ENCODE measurements around the gene SUGCT. TPM values are rescaled to one million over a fixed set of nuclear protein-coding genes. Genes with fewer than 3 reads are reported as not detected.
A peak's percentile ranks its signal among the peaks of the same experiment; 100 is the strongest.

The SUGCT gene
- total RNA-seq, 1 experiment from 2014 or later, result 14.4 TPM

DNA sequence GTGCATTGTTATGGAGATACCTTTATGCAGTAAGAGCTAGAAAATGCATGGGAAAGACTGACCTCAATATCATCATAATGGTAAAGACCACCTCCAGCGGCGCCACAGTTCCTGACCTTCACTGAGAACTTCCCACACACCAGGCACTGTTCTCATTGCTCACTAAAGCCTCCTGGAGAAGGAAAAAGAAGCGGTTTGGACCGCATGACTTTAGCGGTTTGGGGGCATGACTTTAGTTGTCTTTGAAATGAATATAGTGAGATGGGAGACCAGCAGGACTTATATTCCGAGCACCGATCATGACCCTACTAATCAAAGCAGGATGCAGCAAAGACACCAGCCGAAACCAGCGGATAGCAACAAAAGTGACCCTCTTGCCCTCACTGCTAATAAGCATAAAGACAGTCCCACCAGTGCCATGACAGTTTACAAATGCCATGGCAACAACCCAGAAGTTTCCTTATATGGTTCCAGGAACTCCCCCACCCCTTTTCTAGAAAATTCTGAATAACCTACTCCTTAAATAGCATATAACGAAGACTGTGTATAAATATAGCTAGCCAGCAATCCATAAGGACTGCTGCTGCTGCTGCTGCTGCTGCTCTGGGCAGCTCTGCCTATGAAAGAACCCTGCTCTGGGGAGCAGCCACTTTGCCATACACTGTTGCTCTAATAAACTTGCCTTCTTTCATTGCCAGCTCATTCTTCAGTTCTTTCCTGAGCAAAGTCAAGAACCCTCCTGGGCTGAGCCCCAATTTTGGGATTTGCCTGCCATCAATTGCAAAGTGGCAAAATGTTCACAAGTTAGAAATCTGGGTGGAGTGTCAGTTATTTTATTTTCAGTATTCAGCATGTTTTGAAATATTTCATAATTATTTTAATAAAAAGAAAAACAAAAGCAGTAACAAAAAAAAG, 694.1 kb downstream of the SUGCT start:
- DNase-seq (ENCODE audit: low read depth, low spot score), result no peak
- in situ Hi-C loops (cut with HindIII; ENCODE audit: low pct_unique_long_range_greater_than_20kb, low sequenced_read_pairs), result no loop called here

DNA sequence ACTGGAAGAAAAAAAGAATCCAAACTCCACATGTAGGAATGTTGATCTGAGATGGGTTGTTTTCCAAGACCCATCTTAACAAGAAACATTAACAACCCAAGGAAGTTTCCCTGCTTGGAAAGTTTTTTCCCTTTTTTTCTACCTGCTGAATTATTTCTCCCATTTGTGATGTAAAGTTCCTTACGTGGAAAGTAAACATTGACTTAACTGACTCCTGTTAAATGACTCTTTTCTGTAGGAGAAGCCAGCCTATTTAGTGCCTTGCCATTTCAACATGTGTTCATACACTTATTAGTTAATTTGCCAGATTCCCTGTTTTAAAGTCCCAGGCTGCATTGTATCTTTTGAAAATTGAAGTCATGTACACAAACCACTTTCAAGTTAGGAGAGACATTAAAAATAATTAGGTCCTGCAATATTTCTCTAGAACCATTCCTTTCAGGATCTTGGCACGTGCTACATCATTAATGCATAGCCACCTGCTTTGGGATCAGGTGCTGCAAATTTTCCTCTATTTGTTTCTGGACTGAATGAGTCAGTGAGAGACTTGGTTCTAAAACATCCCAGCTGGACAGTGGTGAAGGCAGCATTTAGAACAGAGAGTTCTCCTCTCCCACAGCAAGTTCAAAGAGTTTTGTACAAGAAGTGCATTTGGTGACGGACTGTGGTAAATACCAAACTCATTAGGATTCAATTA, 698.5 kb downstream of the SUGCT start:
- DNase-seq (ENCODE audit: low read depth, low spot score), result no peak
- in situ Hi-C loops (cut with HindIII; ENCODE audit: low pct_unique_long_range_greater_than_20kb, low sequenced_read_pairs), result no loop called here

DNA sequence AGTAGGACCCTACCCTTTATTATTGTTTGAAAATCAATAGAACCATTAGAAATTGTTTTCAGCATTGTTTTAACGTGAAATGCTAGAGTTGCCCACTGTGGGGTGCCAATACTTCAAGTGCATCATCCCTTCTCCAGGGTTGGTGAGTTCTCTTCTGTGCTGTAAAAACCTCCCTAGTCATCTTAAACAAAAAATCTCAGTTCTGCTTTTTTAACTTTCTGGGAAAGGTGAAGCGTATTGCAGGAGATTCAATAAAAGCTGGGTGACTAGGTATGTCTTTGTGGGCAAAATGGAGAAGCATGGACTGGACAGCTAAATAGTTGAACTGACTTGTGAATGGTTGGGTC, 699.1 kb downstream of the SUGCT start:
- DNase-seq (ENCODE audit: low read depth, low spot score), result peak; percentile 15
- in situ Hi-C loops (cut with HindIII; ENCODE audit: low pct_unique_long_range_greater_than_20kb, low sequenced_read_pairs), result no loop called here

GRCh38 chr7:40836218-40836617, 701.4 kb downstream of the SUGCT start:
- in situ Hi-C loops (cut with HindIII; ENCODE audit: low pct_unique_long_range_greater_than_20kb, low sequenced_read_pairs), result no loop called here

GRCh38 chr7:40839881-40840280, 705.1 kb downstream of the SUGCT start:
- in situ Hi-C loops (cut with HindIII; ENCODE audit: low pct_unique_long_range_greater_than_20kb, low sequenced_read_pairs), result no loop called here
- no peak for DNase-seq (ENCODE audit: low read depth, low spot score)

More at GRCh38 chr7:40836218-40836617, 701.4 kb downstream of the SUGCT start:
- no peak for DNase-seq (ENCODE audit: low read depth, low spot score)

DNA sequence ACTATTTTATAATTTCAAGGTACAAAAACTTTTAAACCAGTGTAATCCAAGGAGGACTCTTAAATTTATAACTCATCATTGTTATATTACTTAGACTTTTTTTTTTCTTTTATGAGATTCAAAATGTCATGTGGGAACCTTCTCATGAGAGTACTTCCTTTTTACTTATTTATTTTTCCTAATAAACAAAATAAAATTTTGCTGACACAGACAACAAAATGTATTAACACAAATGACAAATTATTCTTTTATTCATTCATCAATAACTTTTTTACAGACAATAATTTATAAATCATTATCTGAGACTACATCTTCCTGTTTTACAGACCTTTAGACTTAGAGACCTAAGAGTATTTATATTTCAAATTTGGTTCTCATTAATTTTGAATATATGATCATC, 706.2 kb downstream of the SUGCT start:
- DNase-seq (ENCODE audit: low read depth, low spot score), result no peak
- in situ Hi-C loops (cut with HindIII; ENCODE audit: low pct_unique_long_range_greater_than_20kb, low sequenced_read_pairs), result no loop called here

DNA sequence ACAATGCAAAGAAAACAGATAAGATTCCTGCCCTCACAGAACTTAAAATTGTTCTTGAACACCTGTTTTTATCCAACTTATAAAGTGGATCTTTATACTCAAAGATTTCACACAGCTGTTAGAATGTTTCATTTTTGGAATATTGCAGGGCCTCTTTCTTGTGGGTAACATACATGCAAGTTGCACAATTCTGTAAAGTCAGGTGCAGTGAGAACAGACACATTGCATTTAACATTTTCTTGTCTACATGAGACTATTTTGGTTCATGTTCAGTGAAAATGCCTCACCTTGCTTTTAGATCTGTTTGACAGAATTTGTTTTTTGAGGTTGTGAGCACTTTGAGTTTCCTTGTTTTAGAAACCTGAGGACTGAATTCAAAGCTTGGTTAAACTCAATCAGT, 707.8 kb downstream of the SUGCT start:
- in situ Hi-C loops (cut with HindIII; ENCODE audit: low pct_unique_long_range_greater_than_20kb, low sequenced_read_pairs), result no loop called here

DNA sequence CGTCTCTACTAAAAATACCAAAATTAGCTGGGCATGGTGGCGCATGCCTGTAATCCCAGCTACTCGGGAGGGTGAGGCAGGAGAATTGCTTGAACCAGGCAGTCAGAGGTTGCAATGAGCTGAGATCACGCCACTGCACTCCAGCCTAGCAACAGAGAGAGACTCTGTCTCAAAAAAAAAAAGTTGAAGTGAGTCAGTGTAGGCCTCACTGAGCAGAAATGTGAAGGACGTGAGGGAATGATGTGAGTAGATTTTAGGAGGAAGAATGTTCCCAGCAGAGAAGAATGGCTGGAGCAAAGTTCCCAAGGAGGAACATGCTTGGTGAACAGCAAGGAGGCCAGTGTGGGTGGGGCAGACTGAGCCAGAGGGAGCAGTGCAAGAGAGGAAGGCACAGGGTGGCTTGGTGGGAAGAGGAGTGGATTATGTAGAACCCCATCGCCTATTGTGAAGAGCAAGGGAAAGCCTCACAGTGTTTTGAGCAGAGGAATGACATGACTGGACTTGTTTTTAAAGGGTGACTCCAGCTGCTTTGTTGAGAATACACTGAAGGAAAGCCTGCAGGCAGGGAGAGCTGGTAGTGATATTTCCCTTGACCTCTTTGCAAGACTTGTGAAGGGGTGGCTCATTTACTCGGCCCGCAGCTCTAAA, 708.7 kb downstream of the SUGCT start:
- in situ Hi-C loops (cut with HindIII; ENCODE audit: low pct_unique_long_range_greater_than_20kb, low sequenced_read_pairs), result no loop called here
- no peak for DNase-seq (ENCODE audit: low read depth, low spot score)

More for the DNA sequence above, 707.8 kb downstream of the SUGCT start:
- no peak for DNase-seq (ENCODE audit: low read depth, low spot score)

- in situ Hi-C loops (cut with HindIII; ENCODE audit: low pct_unique_long_range_greater_than_20kb, low sequenced_read_pairs), result no loop called here
- no peak for DNase-seq (ENCODE audit: low read depth, low spot score)
These were observed 711.1 kb downstream of the SUGCT start for GRCh38 chr7:40845943-40846342.

GRCh38 chr7:40847921-40848320, 713.1 kb downstream of the SUGCT start:
- in situ Hi-C loops (cut with HindIII; ENCODE audit: low pct_unique_long_range_greater_than_20kb, low sequenced_read_pairs), result no loop called here
- no peak for DNase-seq (ENCODE audit: low read depth, low spot score)

DNA sequence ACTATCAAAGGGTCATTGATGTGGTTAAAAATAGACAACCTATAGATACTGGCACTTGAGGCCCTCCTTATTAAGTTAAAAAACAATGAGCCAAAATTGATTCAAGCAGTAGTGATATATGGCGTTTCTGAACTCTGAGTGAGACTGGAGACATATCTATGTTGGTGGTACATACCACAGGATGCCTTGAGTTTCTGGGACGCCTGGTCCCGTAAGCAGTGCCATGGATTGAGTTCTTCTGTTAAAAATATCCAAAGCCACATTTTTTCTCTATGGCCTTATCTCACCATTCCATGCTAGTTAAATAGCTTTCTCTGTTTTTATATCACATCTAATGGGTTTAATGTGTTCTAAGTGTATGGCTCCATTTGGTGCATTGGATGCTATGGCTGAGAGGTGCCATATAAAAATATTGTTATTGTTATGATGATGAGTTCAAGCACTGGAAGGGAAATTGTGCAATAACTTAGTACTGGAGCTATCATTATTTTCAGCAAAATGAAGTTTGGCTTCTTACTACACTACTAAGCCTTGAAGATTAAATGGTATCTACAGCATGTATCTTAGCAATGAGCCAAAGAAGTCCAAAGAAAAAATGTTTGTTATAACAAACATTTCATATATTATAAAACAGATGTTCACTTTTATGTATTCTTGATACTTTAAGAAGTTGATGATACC, 713.9 kb downstream of the SUGCT start:
- in situ Hi-C loops (cut with HindIII; ENCODE audit: low pct_unique_long_range_greater_than_20kb, low sequenced_read_pairs), result no loop called here
- DNase-seq (ENCODE audit: low read depth, low spot score), result no peak

- no peak for DNase-seq (ENCODE audit: low read depth, low spot score)
- in situ Hi-C loops (cut with HindIII; ENCODE audit: low pct_unique_long_range_greater_than_20kb, low sequenced_read_pairs), result no loop called here
These were observed 715.2 kb downstream of the SUGCT start for GRCh38 chr7:40850017-40850416.

DNA sequence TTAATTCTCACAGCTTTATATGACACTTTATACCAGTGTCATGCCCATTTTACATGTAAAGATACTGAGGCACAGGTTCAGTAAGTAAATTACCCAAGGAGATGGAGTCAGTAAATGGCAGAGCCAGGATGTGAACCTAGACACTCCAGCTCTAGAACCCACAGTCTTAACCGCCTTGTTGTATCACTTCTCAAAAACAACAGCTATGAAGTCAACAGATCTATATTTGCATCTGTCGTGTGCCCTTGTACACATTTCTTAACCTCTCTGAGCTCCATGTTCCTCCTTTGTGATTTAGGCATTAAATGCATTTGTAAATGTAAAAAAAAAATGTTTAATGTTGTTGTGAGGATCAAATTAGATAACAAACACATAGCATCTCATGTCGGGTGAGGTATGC, 716.2 kb downstream of the SUGCT start:
- no peak for DNase-seq (ENCODE audit: low read depth, low spot score)
- in situ Hi-C loops (cut with HindIII; ENCODE audit: low pct_unique_long_range_greater_than_20kb, low sequenced_read_pairs), result no loop called here

DNA sequence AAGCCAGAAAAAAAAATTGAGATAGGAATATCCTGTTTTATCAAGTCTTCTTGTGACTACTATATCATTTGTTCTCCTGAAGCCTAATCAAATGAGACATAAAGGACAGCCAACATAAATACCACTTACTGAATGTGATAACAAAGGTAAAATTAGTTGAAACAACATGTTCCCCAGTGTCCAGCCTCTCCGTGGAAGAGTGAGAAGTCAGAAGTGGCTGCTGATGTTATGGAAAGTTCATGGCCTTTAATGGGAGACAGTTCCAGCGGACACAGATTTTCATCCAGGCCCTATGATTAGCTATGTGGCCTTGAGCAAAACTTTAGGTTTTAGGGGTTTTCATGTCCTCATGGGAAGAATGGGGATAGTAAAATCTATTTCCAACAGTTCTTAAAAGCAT, 724.3 kb downstream of the SUGCT start:
- in situ Hi-C loops (cut with HindIII; ENCODE audit: low pct_unique_long_range_greater_than_20kb, low sequenced_read_pairs), result no loop called here
- no peak for DNase-seq (ENCODE audit: low read depth, low spot score)

GRCh38 chr7:40859965-40860543, 725.2 kb downstream of the SUGCT start:
- no peak for DNase-seq (ENCODE audit: low read depth, low spot score)
- in situ Hi-C loops (cut with HindIII; ENCODE audit: low pct_unique_long_range_greater_than_20kb, low sequenced_read_pairs), result no loop called here

- no peak for DNase-seq (ENCODE audit: low read depth, low spot score)
- in situ Hi-C loops (cut with HindIII; ENCODE audit: low pct_unique_long_range_greater_than_20kb, low sequenced_read_pairs), result no loop called here
These were observed 730.8 kb downstream of the SUGCT start for GRCh38 chr7:40865441-40866233.

DNA sequence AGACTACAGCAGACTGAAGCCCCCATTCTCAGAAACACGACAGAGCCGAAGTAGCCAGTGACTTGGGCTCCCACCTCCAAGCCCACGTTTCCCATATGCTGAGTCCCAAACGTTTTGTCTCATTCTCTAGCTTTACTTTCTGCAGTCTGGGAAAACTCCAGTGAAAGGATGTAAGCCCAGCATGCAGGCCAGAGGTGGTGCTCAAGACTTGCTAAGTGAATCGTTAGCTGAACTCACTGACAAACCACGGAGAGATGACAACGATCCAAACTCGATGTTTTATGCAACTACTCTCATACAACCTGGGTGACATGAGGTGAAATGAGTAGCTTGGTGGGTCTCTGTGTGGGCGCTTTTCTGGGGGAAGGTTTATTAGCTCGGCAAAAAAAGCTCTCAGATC, 731.8 kb downstream of the SUGCT start:
- in situ Hi-C loops (cut with HindIII; ENCODE audit: low pct_unique_long_range_greater_than_20kb, low sequenced_read_pairs), result no loop called here
- DNase-seq (ENCODE audit: low read depth, low spot score), result peak; percentile 20
